ENCODE data around the gene B3GAT1.
A peak's percentile ranks its signal among the peaks of the same experiment; 100 is the strongest.
"Not testable (repeated sequence)": the region's sequence is repeated elsewhere in the genome, so short reads cannot be mapped to it uniquely, and the experiment has no call there.

The B3GAT1 gene, protein sequence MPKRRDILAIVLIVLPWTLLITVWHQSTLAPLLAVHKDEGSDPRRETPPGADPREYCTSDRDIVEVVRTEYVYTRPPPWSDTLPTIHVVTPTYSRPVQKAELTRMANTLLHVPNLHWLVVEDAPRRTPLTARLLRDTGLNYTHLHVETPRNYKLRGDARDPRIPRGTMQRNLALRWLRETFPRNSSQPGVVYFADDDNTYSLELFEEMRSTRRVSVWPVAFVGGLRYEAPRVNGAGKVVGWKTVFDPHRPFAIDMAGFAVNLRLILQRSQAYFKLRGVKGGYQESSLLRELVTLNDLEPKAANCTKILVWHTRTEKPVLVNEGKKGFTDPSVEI
- total RNA-seq: 2.6 to 12.0 reads per million in 2 donors

DNA sequence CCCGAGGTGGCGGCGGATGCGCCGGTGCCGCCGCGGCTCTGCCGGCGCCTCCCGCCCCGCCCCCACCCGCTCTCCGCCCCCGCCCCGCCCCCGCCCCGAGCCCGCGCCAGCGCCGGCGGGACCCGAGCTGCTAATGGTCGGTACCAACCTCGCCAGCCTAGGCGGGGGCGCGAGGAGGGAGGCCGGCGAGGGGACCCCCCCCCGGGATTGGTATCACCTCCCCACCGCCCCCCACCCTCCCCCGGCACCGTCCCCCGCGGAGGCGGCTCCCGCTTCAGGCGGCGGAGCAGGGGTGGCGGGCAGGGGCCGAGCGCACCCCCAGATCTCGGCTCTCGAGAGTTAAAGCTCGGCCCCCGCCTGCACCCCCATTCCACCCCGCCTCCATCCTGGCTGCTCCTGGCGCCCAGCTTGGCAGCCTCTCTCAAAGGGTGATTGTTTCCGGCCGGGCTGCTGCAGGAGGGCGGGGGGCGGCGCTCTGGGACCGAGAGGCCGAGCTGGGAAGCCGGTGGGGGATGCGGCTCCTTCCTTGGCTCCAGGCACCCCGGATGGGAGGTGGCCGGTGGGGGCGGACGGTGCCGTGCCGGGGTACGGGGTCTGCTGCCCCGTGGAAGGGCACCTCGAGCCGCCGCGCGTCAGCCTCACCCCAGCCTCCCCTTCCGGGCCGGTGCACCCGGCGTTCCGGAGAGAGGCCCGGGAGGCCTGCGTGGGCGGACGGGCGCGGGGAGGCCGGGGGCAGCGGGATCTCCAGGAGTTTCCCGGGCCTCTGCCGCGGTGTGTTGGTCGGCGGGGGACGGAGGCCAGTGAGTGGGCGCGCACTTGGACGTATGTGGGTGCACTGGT lies at the start of gene B3GAT1:
TSS of gene B3GAT1 (minus strand) at position 40 of the 840 bp plus-strand sequence. CDS start 24,583 bp downstream, outside the sequence.
- peak; percentile 21 for DNase-seq

DNA sequence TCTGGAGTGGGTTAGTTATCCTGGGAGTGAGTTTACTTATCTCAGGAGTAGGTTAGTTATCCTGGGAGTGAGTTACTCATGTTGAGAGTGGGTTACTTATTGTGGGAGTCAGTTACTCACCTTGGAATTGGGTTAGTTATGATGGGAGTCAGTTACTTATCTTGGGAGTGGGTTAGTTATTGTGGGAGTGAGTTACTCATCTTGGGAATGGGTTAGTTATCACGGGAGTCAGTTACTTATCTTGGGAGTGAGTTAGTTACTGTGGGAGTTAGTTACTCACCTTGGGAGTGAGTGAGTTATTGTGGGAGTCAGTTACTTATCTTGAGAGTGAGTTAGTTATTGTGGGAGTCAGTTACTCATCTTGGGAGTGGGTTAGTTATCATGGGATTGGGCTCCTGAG lies 49.6 kb upstream of the B3GAT1 start:
- no peak for DNase-seq

DNA sequence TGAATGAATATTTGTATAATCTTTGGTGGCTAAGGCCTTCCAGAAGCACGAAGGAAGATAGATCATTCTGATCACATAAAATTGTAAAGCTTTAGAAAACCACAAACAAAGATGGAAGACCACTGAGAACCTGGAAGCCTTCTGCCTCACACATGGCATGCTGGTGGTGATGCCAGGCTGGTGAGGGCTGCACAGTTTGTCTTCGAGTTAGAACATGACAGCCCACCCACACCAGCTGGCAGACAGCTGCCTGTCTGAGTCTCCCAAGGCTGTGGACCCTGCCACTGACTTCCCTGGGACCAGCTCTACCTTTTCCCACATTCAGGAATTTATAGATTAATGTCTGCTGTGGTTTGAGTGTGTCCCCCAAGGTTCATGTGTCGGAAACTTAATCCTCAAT lies 48.8 kb upstream of the B3GAT1 start:
- DNase-seq: no peak

DNA sequence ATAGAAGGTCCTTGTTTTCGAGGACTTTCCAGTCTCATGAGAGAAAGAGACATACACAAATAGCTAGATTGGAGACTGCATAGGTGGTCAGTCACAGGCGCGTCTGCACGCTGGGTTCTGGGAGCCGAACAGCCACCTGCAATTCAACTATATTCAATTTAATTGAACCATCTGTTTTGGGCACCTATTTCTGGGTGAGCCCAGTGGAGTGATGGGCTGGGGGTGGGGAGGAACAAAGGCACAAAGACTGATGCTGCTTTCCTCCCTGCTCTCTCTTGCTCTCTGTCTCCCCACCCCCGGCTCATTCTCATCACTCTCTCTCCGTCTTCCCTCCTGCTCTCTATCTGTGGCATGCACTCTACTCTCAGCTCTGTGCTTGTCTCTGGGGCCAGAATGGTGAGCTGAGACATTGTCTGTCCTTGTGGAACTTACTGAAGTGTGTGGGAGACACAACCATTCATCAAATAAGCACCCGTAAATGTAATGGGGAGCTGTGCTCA lies 48.1 kb upstream of the B3GAT1 start:
- DNase-seq: no peak

DNA sequence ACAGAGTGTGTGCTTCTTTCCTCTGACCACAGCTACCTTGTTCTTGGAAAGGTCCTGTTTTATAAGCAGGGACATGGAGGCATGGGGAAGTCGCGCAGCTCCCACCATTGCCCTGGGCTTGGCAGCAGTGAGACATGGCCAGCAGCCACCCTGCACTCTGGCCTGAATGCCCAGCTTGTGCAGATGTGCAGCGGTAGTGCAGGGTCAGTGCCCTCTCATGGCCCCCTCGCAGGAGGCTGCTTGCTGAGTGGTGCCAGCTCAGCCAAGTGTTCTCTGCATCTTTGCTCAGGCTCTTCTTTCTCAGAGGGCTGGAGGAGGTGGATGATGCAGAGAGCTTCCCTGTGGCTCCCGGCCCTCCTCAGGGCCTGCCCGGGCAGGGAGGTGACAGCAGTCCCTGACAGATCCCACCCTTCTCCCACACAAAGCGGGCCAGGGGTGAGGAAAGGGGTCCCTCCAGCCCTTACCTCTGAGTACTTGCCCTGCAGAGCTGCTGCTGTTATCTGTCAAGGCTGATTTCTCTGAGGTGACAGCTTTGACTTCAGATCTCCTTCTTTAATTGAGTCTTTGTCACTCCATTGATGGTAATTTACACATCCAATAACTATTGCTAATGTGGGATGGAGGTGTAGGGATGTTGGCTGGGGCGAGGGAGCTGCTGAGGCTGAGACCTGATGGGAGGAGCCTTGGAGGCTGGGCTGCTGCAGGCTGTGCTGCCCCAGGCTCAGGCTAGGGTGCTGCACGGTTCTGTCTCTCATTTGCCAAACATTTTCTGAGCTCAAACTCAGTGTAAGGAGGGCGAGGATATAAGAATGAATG lies 47.4 kb upstream of the B3GAT1 start:
- no peak for DNase-seq

DNA sequence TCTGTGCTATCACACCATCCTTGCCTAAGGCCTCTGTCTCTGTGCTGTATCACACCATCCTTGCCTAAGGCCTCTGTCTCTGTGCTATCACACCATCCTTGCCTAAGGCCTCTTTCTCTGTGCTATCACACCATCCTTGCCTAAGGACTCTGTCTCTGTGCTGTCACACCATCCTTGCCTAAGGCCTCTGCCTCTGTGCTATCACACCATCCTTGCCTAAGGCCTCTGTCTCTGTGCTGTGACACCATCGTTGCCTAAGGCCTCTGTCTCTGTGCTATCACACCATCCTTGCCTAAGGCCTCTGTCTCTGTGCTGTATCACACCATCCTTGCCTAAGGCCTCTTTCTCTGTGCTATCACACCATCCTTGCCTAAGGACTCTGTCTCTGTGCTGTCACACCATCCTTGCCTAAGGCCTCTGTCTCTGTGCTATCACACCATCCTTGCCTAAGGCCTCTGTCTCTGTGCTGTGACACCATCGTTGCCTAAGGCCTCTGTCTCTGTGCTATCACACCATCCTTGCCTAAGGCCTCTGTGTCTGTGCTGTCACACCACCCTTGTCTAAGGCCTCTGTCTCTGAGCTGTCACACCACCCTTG lies 45.5 kb upstream of the B3GAT1 start:
- not testable (repeated sequence) for DNase-seq

DNA sequence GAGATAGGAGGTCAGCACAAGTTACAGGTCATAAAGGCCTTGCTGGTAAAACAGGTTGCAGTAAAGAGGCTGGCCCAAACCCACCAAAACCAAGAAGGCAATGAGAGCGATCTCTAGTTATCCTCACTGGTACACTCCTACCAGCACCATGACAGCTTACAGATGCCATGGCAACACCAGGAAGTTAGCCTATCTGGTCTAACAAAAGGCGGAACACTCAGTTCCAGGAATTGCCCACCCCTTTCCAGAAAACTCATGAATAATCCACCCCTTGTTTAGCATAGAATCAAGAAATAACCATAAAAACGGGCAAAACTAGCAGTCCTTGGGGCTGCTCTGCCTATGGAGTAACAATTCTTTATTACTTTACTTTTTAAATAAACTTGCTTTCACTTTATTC lies 43.5 kb upstream of the B3GAT1 start:
- no peak for DNase-seq

DNA sequence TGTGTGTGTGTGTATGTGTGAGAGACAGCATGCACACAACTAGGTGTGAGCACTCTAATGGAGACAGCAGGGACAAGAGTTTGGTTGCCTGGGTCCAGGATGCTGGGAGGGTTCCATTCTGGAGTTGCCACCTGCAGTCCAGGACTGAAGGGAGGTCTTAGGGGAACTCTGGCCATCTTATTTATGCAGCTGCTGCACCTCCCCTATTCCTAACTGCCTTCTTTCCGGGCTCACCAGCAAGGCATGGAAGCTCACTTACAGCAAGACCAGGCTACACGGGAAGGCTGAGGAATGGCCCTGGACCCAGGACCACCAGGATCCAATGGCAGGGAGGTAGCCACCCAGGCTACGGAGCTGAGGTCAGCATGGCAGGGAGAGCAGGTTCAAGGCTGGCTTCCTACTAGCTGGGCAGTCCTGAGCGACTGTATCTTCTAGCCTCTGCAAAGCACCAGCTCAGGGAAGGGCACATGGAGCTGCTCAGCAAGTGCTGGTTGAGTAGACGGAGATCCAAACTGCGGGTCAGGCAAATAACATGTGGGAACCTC lies 42.2 kb upstream of the B3GAT1 start:
- no peak for DNase-seq

DNA sequence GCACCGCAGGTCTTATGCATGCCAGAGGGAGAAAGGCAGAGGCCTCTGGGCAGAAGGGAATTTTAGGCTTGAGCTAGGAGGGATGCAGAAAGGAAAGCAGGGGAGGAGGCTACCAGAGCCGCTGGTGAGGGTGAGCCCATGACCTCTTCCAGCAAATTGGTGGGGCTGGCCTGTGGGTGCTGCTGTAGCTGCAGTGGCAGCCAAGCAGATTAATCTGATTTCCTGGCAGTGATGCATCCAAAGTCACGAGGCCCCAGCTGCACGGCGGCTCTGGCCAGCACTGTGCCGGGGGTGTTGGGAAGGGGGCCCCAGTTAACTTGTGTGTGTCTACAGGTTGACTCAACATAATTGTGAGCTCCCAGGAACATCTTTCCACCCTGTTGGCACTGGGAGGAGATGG lies 41.4 kb upstream of the B3GAT1 start:
- DNase-seq: no peak

DNA sequence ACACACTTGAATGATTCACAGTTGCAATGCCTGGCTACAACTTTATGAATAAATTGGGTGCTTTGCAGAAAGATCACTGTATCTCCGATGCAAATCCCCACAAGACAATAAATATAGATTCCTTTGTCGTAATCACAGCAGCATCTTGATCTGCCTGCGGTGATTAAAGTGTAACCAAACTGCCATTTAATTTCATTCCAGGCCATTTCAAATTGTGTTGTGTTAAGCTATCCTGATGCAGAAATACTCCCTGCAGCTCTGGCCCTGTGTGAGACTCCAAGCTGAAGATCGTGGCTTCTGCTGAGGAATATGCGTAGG lies 40.8 kb upstream of the B3GAT1 start:
- no peak for DNase-seq

DNA sequence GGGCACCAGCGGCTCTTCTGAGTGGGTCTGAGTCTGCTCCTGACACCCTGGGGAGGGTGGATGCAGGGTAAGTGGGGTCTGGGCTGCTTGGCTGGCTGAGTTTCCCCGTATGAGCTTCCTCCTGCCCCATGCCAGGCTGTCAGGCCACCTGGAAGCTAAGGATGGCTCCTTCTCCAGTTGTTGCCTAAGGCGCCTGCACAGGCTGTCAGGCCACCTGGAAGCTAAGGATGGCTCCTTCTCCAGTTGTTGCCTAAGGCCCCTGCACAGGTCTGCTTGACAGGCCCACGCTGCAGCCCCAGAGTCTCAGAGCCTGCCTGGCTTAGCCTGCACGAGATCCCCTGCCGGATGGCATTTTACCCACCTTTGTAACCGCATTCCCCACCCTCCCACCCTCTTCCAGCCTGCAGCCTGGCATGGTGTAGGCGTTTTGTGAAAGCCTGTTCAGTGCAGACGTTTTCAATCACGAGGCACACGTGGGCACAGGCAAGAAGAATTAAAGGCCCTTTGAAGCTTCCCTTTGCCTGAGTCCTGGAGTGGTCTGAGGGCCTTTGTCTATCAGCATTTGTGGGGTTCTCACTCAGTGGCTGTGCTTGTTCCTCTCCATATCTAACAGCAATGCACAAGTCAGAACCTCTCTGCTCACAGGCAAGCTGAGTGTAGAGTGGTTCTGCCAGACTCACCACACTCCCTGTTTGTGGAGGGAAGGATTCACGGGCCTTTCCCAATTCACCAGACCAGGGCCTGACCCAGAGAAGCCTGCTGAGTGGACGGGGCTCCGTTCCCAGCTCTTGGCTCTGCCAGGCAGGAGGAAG lies 40.2 kb upstream of the B3GAT1 start:
- no peak for DNase-seq

DNA sequence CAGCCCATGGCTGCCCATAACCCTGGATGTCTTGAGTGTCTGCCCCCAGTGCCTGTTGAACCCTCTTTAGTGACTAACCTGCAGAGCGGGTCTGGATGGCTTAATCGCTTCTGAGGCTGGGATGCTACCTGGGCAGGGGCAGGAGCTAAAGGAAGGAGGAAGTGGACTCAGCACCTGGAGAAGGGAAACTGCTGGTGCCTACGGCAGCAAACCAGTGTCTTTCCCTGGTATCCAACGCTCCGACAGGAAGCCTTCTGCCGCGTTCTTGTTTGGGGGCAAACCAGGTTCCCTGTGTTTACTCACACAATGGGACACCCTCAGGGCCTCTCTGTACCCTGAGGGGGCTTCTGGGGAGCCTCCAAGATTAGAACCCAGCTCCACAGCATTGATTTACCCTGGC lies 38.1 kb upstream of the B3GAT1 start:
- DNase-seq: no peak

DNA sequence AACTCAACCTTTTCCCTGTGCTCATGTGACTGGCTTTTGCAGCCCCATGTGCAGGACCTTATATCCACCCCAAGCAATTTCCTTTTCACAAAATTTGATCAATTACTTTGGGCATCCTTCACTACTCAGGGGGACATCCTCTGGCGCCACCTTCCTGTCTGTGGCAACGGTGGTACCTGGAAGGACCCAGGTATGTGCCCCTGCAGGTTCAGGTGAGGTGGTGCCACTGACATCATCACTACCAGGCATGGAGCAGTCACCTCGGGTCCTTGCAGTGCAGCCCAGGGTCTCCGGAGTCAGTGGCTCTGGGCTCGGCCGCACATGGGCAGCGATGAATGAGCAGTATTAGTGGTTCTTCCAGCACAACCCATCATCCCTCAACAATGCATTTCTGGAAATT lies 37.7 kb upstream of the B3GAT1 start:
- no peak for DNase-seq

DNA sequence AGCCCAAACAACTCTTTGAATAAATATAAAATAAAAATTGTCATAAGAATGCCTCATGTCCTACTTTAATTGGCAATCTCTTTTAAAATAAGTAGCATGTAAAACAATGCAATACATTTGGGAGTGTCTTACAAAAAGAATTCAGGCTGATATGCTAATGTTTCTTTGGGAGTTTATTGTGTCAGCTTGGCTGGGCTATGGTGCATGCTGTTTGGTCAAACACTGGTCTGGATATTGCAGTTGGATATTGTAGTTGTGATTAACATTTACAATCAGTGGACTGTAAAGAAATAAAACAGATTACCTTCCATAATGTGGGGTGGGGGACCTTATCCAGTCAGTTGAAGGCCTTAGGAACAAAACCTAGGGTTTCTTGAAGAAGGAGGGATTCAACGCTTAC lies 37.0 kb upstream of the B3GAT1 start:
- no peak for DNase-seq

DNA sequence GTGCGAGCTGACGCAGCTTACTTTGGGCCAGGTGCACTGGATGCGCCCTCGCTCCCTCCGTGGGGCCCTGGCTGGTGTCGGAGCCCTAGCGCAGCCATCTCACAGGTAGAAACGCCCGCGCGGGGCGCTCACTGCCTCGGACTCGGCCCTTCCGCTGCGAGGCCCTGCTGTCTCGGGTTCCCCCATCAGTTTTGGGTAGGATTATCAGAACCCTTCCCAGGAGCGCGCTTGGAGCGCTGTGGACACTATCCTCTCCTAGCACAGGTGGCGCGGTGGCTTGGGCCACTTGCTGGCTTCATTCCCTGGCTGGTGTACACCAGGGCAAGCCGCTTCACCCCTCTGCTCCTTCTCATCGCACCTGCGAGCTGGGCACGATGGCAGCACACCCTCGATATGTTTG lies 35.7 kb upstream of the B3GAT1 start:
- no peak for DNase-seq

DNA sequence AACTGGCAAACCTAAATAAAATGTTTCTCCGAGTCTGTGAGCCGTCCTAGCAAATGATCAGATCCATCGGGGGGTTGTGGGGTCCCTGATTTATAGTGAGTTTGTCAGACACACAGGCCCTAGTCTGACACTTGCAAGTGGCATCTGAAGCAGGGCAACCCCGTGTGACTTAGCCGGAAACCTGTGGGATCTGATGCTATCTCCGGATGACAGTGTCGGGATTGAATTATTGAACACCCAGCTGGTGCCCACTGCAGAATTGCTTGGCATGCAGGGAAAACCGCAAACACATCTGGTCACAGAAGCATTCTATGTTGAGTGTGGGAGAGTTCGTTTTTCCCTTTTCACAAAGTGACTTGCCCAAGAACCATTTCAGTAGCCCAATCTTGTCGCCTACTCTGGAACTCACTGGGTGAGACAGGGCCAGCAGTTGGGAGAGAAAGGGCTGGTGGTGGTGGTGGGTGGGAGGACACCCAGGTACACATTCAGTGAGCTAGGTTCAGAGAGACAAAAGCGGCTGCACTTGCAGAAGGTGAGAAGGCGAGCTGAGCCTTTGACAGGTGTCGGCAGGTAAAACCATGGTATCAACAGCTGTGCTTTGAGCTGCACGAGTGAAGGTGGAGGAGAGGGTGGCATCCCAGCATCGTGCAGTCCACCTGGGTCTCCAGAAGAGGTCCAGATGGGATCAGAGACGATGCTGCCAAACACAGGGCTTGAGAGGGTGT lies 33.7 kb upstream of the B3GAT1 start:
- no peak for DNase-seq

DNA sequence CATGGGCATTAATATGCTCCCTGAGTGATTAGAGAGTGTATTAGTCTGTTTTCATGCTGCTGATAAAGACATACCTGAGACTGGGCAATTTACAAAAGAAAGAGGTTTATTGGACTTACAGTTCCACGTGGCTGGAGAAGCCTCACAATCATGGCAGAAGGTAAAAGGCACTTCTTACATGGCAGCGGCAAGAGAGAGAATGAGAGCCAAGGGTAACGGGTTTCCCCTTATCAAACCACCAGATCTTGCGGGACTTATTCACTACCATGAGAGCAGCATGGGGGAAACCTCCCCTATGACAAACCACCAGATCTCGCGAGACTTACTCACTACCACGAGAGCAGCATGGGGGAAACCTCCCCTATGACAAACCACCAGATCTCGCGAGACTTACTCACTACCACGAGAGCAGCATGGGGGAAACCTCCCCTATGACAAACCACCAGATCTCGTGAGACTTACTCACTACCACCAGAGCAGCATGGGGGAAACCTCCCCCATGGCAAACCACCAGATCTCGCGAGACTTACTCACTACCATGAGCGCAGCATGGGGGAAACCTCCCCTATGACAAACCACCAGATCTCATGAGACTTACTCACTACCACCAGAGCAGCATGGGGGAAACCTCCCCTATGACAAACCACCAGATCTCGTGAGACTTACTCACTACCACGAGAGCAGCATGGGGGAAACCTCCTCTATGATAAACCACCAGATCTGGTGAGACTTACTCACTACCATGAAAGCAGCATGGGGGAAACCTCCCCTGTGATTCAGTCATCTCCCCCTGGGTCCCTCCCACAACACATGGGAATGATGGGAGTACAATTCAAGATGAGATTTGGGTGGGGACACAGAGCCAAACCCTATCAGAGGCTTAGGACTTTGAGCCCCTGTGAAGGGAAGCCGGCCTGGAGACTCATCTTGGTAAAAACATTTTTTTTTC lies 32.4 kb upstream of the B3GAT1 start:
- not testable (repeated sequence) for DNase-seq

DNA sequence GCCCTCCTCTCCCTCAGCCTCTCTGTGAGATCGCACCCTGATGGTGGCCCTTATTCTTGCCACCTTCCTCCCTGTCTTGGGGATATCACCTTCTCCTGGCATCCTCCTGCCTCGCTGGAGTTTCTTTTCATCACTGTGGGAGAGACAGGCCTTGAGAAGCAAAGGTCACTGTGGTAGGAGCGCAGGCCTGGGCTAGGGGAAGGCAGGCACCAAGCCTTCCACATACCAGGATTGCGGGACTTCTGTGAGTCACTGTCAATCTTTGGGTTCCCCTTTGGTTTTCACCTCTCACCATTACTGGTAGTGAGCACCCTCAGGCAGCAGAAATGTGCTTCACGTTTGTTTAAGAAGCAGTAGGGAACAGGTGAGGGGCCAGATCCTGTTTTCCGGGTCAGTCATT lies 31.2 kb upstream of the B3GAT1 start:
- no peak for DNase-seq

DNA sequence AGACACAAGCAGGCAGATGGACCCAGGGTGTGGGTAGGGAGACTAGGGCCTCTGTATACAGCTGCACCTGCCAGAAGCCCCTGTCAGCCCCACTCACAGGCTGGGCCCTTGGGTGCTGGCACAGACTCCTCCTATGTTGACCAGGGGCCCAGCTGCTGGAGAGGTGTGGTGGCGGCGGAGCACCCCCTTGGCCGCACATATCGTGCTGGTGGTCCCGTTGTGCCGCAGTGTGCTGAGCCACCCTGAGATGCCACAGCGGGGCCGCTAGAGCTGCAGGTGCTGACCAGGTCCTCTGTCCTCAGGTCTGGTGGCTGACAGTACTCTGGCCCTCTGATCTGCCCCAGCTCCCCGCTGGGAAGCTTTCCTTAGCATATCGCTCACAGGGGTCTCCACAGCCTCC lies 30.2 kb upstream of the B3GAT1 start:
- no peak for DNase-seq

DNA sequence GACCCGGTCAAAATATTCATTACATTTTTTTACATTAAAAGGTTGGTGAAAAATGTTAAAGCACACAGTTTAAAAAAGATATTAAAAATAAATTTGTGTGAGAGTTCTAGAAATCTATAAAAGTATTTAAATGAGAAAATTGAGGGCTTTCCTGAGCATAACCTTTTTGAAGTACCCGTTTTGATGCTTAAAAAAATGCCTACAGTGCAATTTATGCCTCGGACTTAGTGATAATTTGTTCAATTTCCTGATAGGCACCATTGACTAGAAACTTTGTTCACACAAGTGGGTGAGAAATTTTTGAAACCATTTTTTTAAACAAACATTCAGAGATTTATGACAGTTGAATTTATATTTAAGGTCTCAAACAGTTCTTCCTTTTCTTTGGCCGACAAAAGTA lies 29.7 kb upstream of the B3GAT1 start:
- no peak for DNase-seq

Measured in activated gamma-delta T cell (primary cell).